H9 (cell line): Measurements from ENCODE around the gene MUS81. TPM values are rescaled to one million over a fixed set of nuclear protein-coding genes. Genes with fewer than 3 reads are reported as not detected.

Experiments
- DNase-seq: peaks from one replicate; pipeline ENCODE4 v3.0.0-alpha.2; 2017
- H2AFZ ChIP-seq: one replicate; pipeline ENCODE4 v1.6.1; 2013; ENCODE audit warnings: mild to moderate bottlenecking, low read length, control low read depth, moderate library complexity
- H2AK5ac ChIP-seq: 2 replicates; pipeline ENCODE4 v1.6.1; 2013; ENCODE audit warnings: low read length, control low read depth, mixed read lengths; ENCODE audit not compliant: insufficient read length
- H2BK120ac ChIP-seq: one replicate; pipeline ENCODE4 v1.6.1; 2013; ENCODE audit warnings: low read depth, mild to moderate bottlenecking, low read length, control low read depth, inconsistent platforms; ENCODE audit not compliant: poor library complexity, severe bottlenecking
- H2BK12ac ChIP-seq: 2 replicates; pipeline ENCODE4 v1.6.1; 2013; ENCODE audit warnings: low read length, control low read depth, mixed read lengths, low read depth; ENCODE audit not compliant: insufficient read length
- H2BK15ac ChIP-seq: 2 replicates; pipeline ENCODE4 v1.6.1; 2013; ENCODE audit warnings: low read depth, low read length, control low read depth
- H2BK20ac ChIP-seq: one replicate; pipeline ENCODE4 v1.6.1; 2013; ENCODE audit warnings: low read depth, mild to moderate bottlenecking, low read length, control low read depth, inconsistent platforms; ENCODE audit not compliant: poor library complexity, severe bottlenecking
- H2BK5ac ChIP-seq: 2 replicates; pipeline ENCODE4 v1.6.1; 2013; ENCODE audit warnings: low read length, control low read depth, mixed read lengths; ENCODE audit not compliant: insufficient read length
- H3K14ac ChIP-seq: 2 replicates; pipeline ENCODE4 v1.6.1; 2013; ENCODE audit warnings: low read length, control low read depth; ENCODE audit not compliant: insufficient read depth
- H3K18ac ChIP-seq: 2 replicates; pipeline ENCODE4 v1.6.1; 2013; ENCODE audit warnings: low read depth, mild to moderate bottlenecking, mixed read lengths, low read length, control low read depth; ENCODE audit not compliant: insufficient read length
- H3K23ac ChIP-seq: 2 replicates; pipeline ENCODE4 v1.6.1; 2013; ENCODE audit warnings: low read length, control low read depth, mixed read lengths, low read depth; ENCODE audit not compliant: insufficient read length
- H3K23me2 ChIP-seq: 2 replicates; pipeline ENCODE4 v1.6.1; 2013; ENCODE audit warnings: low read depth, mild to moderate bottlenecking, mixed read lengths, low read length, control low read depth; ENCODE audit not compliant: insufficient read length, poor library complexity, severe bottlenecking
- H3K27ac ChIP-seq: 2 replicates; pipeline ENCODE4 v1.5.1; 2013; ENCODE audit warnings: low read length, control low read depth, mixed read lengths, low read depth; ENCODE audit not compliant: insufficient read length
- H3K27me3 ChIP-seq: 2 replicates; pipeline ENCODE4 v1.6.1; 2013; ENCODE audit warnings: low read length, control low read depth, inconsistent platforms; ENCODE audit not compliant: insufficient read depth
- H3K4ac ChIP-seq: 2 replicates; pipeline ENCODE4 v1.6.1; 2013; ENCODE audit warnings: low read depth, mild to moderate bottlenecking, control low read depth, inconsistent platforms, low read length, moderate library complexity
- H3K4me1 ChIP-seq: 2 replicates; pipeline ENCODE4 v1.6.1; 2013; ENCODE audit warnings: low read length, control low read depth, inconsistent platforms; ENCODE audit not compliant: insufficient read depth
- H3K4me2 ChIP-seq: 2 replicates; pipeline ENCODE4 v1.6.1; 2013; ENCODE audit warnings: low read length, control low read depth, mixed read lengths; ENCODE audit not compliant: insufficient read length, insufficient read depth
- H3K56ac ChIP-seq: 2 replicates; pipeline ENCODE4 v1.6.1; 2013; ENCODE audit warnings: low read depth, mild to moderate bottlenecking, mixed read lengths, low read length, control low read depth; ENCODE audit not compliant: insufficient read length
- H3K79me1 ChIP-seq: 2 replicates; pipeline ENCODE4 v1.6.1; 2013; ENCODE audit warnings: low read depth, mild to moderate bottlenecking, moderate library complexity, low read length, control low read depth, inconsistent platforms; ENCODE audit not compliant: insufficient read depth, poor library complexity, severe bottlenecking
- H3K79me2 ChIP-seq: 2 replicates; pipeline ENCODE4 v1.6.1; 2013; ENCODE audit warnings: low read length, control low read depth, inconsistent platforms; ENCODE audit not compliant: insufficient read depth
- H3K9ac ChIP-seq: 2 replicates; pipeline ENCODE4 v1.6.1; 2013; ENCODE audit warnings: low read length, control low read depth, mixed read lengths; ENCODE audit not compliant: insufficient read length; ENCODE audit errors: extremely low read depth
- H3K9me3 ChIP-seq: one replicate; pipeline ENCODE4 v1.6.1; 2013; ENCODE audit warnings: low read depth, low read length, inconsistent platforms; ENCODE audit not compliant: control insufficient read depth
- H3T11ph ChIP-seq: one replicate; pipeline ENCODE4 v1.6.1; 2013; ENCODE audit warnings: mild to moderate bottlenecking, low read length, control low read depth, inconsistent platforms
- H4K20me1 ChIP-seq: one replicate; pipeline ENCODE4 v1.6.1; 2013; ENCODE audit not compliant: control insufficient read depth, insufficient read length, insufficient read depth
- H4K5ac ChIP-seq: 2 replicates; pipeline ENCODE4 v1.6.1; 2013; ENCODE audit warnings: low read depth, mild to moderate bottlenecking, mixed read lengths, low read length, control low read depth; ENCODE audit not compliant: insufficient read length
- H4K8ac ChIP-seq: replicated peaks from 2 replicates; pipeline ENCODE4 v1.6.1; 2013; ENCODE audit warnings: low read length, control low read depth, mixed read lengths, low read depth; ENCODE audit not compliant: insufficient read length
- H4K91ac ChIP-seq: 2 replicates; pipeline ENCODE4 v1.6.1; 2013; ENCODE audit warnings: low read depth, mild to moderate bottlenecking, moderate library complexity, mixed read lengths, low read length, control low read depth; ENCODE audit not compliant: insufficient read length
- H3K27ac Mint-ChIP-seq, 3 experiments: 2 replicates in 2 of 3; 3 replicates in 1 of 3; pipeline ENCODE4 v1.8.0; 2020 to 2021; ENCODE audit warnings: mixed read lengths in 3 of 3, mild to moderate bottlenecking in 1 of 3, moderate library complexity in 1 of 3
- H3K27me3 Mint-ChIP-seq: 2 replicates; pipeline ENCODE4 v1.8.0; 2021; ENCODE audit warnings: low read depth, mild to moderate bottlenecking, moderate library complexity, mixed read lengths
- H3K36me3 Mint-ChIP-seq, 3 experiments: 2 replicates in 2 of 3; 3 replicates in 1 of 3; pipeline ENCODE4 v1.8.0; 2020 to 2021; ENCODE audit warnings: low read depth in 3 of 3, mixed read lengths in 3 of 3; ENCODE audit not compliant: insufficient read depth in 1 of 3
- H3K4me1 Mint-ChIP-seq, 2 experiments: 2 replicates each; pipeline ENCODE4 v1.8.0; 2020; ENCODE audit warnings: mixed read lengths in 2 of 2
- H3K4me3 Mint-ChIP-seq, 2 experiments: 2 replicates in 1 of 2; 3 replicates in 1 of 2; pipeline ENCODE4 v1.8.0; 2020 to 2021; ENCODE audit warnings: mild to moderate bottlenecking in 2 of 2, mixed read lengths in 2 of 2, moderate library complexity in 1 of 2
- H3K9me3 Mint-ChIP-seq, 2 experiments: 2 replicates in 1 of 2; 3 replicates in 1 of 2; pipeline ENCODE4 v1.8.0; 2020; ENCODE audit warnings: mild to moderate bottlenecking in 2 of 2, mixed read lengths in 2 of 2, moderate library complexity in 1 of 2
- WGBS: extraction: QIAGEN DNeasy Blood & Tissue Kit; methylation state at CpG from one replicate; pipeline ENCODE4 v1.1.7; 2013; ENCODE audit warnings: missing lambda C conversion rate, low lambda C conversion rate, mixed read lengths; ENCODE audit not compliant: insufficient read length; ENCODE audit errors: extremely low coverage; 5-methylcytosine and 5-hydroxymethylcytosine counted together
- total RNA-seq: library from RNA; stranded (reverse); gene quantifications from 2 replicates; pipeline ENCODE4 v1.2.1, GENCODE V29; 2021
- TF ChIP-seq, protein P1 (sequence below): fragments of 200-600 bp; sonication (generic); conservative IDR thresholded peaks from 3 replicates; pipeline ENCODE4 v1.8.0; 2021; ENCODE audit warnings: antibody characterized with exemption, mild to moderate bottlenecking

Gene MUS81
- total RNA-seq, 1 experiment from 2014 or later, result 49.2 TPM

DNA sequence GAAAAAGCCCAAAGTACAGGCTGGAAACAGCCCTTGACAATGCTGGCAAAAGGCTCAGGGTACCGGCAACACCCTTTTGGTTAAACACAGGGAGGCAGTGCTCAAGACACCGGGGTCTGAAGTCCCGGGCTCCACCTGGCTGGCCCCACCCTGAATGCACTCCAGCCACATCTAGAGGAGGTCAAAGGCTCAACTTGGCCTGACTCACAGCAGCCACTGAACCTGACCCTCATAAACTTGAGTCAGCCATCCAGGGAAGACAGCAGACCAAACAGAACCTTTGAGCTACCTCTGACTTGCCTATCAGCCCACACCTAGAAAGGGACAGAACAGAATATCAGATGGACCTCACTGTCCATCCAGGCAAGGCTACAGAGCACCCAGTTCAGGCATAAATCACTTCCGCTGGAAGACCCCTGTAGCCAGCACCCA lies 6.1 kb upstream of the MUS81 start:
- no peaks in the 10 kb centered on the region for H3K27me3 ChIP-seq
- H4K8ac ChIP-seq, result no peak overlapping the region
- H3K4me3 Mint-ChIP-seq, result peak overlapping the region; percentile 36 to 67; a peak in 3 of 5 replicates
- no peak overlapping the region for H3K4ac ChIP-seq
- H2BK15ac ChIP-seq, result no peak overlapping the region
- H2BK12ac ChIP-seq, result no peak overlapping the region
- no peak overlapping the region for H3K4me2 ChIP-seq
- H4K91ac ChIP-seq, result no peak overlapping the region
- peaks cover 8% of the 10 kb centered on the region for H3K27me3 Mint-ChIP-seq
- peaks cover 22 to 28% of the 10 kb centered on the region in 2 experiments for H3K4me1 Mint-ChIP-seq
- H4K5ac ChIP-seq, result no peak overlapping the region
- no peak overlapping the region for H2AFZ ChIP-seq
- H3K79me1 ChIP-seq, result peaks cover 3% of the 10 kb centered on the region
- no peak overlapping the region for H2AK5ac ChIP-seq
- no peak overlapping the region for H3K23ac ChIP-seq
- H2BK5ac ChIP-seq, result no peak overlapping the region
- H3K9ac ChIP-seq, result no peak overlapping the region
- H3K4me1 ChIP-seq, result no peaks in the 10 kb centered on the region
- H3K27ac ChIP-seq, result no peak overlapping the region
- H4K20me1 ChIP-seq, result no peaks in the 10 kb centered on the region
- no peaks in the 10 kb centered on the region for H3K9me3 ChIP-seq
- H3K18ac ChIP-seq, result no peak overlapping the region
- peaks cover 3 to 7% of the 10 kb centered on the region in 2 experiments; a peak in 2 of 5 replicates for H3K9me3 Mint-ChIP-seq
- no CpG with 5 or more reads among the region's 4 CpGs for WGBS
- no peak overlapping the region for H3K56ac ChIP-seq
- peaks cover 47 to 58% (median 50%) of the 10 kb centered on the region in 3 experiments for H3K36me3 Mint-ChIP-seq
- H3K23me2 ChIP-seq, result peaks cover 14% of the 10 kb centered on the region
- H3K27ac Mint-ChIP-seq, result peak overlapping the region in 2 of 3 experiments; percentile 27 to 28; a peak in 2 of 7 replicates
- peaks cover 14% of the 10 kb centered on the region; the same call in 1 of the 2 replicates for H3K79me2 ChIP-seq
- DNase-seq, result peak; percentile 19
- no peak overlapping the region for H2BK120ac ChIP-seq
- no peak overlapping the region for H3K14ac ChIP-seq
- no peak overlapping the region for H3T11ph ChIP-seq
- TF ChIP-seq, protein P1, sequence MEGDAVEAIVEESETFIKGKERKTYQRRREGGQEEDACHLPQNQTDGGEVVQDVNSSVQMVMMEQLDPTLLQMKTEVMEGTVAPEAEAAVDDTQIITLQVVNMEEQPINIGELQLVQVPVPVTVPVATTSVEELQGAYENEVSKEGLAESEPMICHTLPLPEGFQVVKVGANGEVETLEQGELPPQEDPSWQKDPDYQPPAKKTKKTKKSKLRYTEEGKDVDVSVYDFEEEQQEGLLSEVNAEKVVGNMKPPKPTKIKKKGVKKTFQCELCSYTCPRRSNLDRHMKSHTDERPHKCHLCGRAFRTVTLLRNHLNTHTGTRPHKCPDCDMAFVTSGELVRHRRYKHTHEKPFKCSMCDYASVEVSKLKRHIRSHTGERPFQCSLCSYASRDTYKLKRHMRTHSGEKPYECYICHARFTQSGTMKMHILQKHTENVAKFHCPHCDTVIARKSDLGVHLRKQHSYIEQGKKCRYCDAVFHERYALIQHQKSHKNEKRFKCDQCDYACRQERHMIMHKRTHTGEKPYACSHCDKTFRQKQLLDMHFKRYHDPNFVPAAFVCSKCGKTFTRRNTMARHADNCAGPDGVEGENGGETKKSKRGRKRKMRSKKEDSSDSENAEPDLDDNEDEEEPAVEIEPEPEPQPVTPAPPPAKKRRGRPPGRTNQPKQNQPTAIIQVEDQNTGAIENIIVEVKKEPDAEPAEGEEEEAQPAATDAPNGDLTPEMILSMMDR, result no peak
- no peak overlapping the region for H2BK20ac ChIP-seq
